ENCODE data around the gene ZDHHC14. TPM values are rescaled to one million over a fixed set of nuclear protein-coding genes. Genes with fewer than 3 reads are reported as not detected.
"Not testable (repeated sequence)": the region's sequence is repeated elsewhere in the genome, so short reads cannot be mapped to it uniquely, and the experiment has no call there.

Gene ZDHHC14
- total RNA-seq, 1 experiment from 2014 or later: 4.9 TPM

DNA sequence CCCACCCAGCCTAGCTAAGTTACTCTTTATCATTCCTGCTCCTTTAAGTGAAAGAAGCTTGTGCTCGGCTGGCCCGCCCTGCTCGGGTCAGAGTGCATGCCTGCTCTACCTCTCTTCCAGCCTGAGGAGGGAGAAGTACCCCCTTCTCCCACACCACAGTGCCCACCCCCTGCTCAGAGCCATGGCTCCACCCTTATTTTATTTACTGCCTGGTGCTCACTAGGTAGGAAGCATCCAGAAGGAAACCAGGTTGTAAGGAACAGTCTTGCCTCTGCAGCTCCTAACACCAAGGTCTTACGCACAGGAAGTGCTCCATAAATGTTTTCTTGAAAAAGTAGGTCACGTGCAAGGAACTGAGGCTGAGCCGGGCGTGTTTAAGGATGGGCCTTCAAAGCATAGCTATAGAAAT, 336.4 kb downstream of the ZDHHC14 start:
- Histone ChIP-seq H3F3A (ENCODE audit: low read length, unreplicated experiment) (no peaks in the 10 kb centered on the region), H3K27me3 (ENCODE audit: low read length) (no peaks in the 10 kb centered on the region), H3K79me2 (ENCODE audit: low read length) (no peaks in the 10 kb centered on the region), H3K9me2 (replicated peaks; ENCODE audit: low read length) (no peaks in the 10 kb centered on the region), H3K9me3 (ENCODE audit: low read length) (no peaks in the 10 kb centered on the region), H3K27ac (ENCODE audit: low read length) (no peak overlapping the region), H4K20me1 (ENCODE audit: low read length) (no peaks in the 10 kb centered on the region), H3K4me2 (ENCODE audit: low read length) (no peak overlapping the region), H3K9ac (ENCODE audit: low read length) (no peak overlapping the region), H3K36me3 (ENCODE audit: low read depth, low read length) (no peaks in the 10 kb centered on the region), H3K4me3 (ENCODE audit: low read length) (no peak overlapping the region), H3K4me1 (ENCODE audit: insufficient read depth, low read length) (no peaks in the 10 kb centered on the region), H2AFZ (ENCODE audit: low read length) (no peak overlapping the region)
- ChIA-PET CTCF (no interaction called here), POLR2A (ENCODE audit: unreplicated experiment) (no interaction called here)
- DNase-seq (no peak), ATAC-seq (no peak)
- BruUV-seq (replicated peaks): no TSS peak
- intact Hi-C loops (cut with micrococcal nuclease): no loop called here
- TF ChIP-seq EZH2 (IDR thresholded peaks at IDR 0.05; ENCODE audit: low read length, unreplicated experiment) (no peak), EZH2phosphoT487 (IDR thresholded peaks at IDR 0.05; ENCODE audit: borderline replicate concordance, low read length) (no peak)
- TF ChIP-seq, protein P1, sequence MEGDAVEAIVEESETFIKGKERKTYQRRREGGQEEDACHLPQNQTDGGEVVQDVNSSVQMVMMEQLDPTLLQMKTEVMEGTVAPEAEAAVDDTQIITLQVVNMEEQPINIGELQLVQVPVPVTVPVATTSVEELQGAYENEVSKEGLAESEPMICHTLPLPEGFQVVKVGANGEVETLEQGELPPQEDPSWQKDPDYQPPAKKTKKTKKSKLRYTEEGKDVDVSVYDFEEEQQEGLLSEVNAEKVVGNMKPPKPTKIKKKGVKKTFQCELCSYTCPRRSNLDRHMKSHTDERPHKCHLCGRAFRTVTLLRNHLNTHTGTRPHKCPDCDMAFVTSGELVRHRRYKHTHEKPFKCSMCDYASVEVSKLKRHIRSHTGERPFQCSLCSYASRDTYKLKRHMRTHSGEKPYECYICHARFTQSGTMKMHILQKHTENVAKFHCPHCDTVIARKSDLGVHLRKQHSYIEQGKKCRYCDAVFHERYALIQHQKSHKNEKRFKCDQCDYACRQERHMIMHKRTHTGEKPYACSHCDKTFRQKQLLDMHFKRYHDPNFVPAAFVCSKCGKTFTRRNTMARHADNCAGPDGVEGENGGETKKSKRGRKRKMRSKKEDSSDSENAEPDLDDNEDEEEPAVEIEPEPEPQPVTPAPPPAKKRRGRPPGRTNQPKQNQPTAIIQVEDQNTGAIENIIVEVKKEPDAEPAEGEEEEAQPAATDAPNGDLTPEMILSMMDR (conservative IDR thresholded peaks at IDR 0.05; ENCODE audit: low read depth, low read length): no peak

DNA sequence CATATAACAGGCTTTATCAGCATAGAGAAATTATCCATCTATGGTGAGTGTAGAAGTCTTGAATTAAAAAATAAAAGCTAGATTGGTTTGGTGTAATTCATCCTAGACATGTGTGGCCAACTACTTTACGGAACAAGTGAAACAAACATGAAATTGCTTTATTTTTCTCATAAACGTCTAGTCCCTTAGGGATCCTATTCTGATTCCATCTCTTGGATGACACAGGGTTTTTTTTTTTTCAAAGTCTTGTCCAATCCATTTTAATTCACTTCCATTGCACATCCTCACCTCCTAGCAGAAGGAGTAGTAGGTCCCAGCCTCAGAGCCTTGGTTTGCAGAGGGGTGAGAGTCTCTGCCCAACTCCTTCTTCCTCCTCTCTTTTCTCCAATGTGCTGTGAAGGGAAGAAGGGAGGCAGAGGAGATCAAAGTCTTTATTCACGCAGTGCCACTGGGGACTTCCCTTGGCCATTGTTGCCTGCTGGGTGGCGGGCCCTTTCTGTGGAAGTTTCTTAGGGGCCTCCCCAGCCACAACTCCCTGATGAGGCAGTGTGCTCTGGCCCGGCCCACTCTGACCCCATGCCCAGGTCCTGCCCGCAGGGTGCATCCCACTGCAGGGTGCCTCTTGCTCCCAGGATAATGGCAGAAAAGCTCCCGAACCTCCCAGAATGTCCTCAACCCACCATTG, 337.7 kb downstream of the ZDHHC14 start:
- no peak for ATAC-seq
- no TSS peak for BruUV-seq (replicated peaks)
- Histone ChIP-seq H3K4me2 (ENCODE audit: low read length) (no peak overlapping the region), H3K27ac (ENCODE audit: low read length) (no peak overlapping the region), H3K9me3 (ENCODE audit: low read length) (no peaks in the 10 kb centered on the region), H3K4me3 (ENCODE audit: low read length) (no peak overlapping the region), H3K9me2 (replicated peaks; ENCODE audit: low read length) (no peaks in the 10 kb centered on the region), H3K4me1 (ENCODE audit: insufficient read depth, low read length) (no peaks in the 10 kb centered on the region), H3K9ac (ENCODE audit: low read length) (no peak overlapping the region), H4K20me1 (ENCODE audit: low read length) (no peaks in the 10 kb centered on the region), H2AFZ (ENCODE audit: low read length) (no peak overlapping the region), H3K79me2 (ENCODE audit: low read length) (no peaks in the 10 kb centered on the region), H3K36me3 (ENCODE audit: low read depth, low read length) (no peaks in the 10 kb centered on the region), H3F3A (ENCODE audit: low read length, unreplicated experiment) (no peaks in the 10 kb centered on the region), H3K27me3 (ENCODE audit: low read length) (no peaks in the 10 kb centered on the region)
- TF ChIP-seq EZH2phosphoT487 (IDR thresholded peaks at IDR 0.05; ENCODE audit: borderline replicate concordance, low read length): no peak
- TF ChIP-seq EZH2 (IDR thresholded peaks at IDR 0.05; ENCODE audit: low read length, unreplicated experiment): no peak
- TF ChIP-seq, protein P1 (conservative IDR thresholded peaks at IDR 0.05; ENCODE audit: low read depth, low read length): no peak
- DNase-seq: no peak
- ChIA-PET CTCF (no interaction called here), POLR2A (ENCODE audit: unreplicated experiment) (no interaction called here)
- intact Hi-C loops (cut with micrococcal nuclease): no loop called here

DNA sequence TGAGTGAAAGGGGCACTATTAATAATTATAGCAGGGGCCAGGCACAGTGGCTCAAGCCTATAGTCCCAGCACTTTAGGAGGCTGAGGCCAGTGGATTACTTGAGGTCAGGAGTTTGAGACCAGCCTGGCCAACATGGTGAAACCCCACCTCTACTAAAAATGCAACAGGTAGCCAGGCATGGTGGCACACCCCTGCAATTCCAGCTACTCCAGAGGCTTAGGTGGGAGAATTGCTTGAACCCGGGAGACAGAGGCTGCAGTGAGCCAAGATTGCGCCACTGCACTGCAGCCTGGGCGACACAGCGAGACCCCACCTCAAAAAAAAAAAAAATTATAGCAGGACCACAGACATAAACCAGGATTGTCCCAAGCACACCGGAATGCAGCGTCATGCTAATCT, 340.0 kb downstream of the ZDHHC14 start:
- H3K4me1 ChIP-seq (ENCODE audit: insufficient read depth, low read length); DNase-seq; H3K27me3 ChIP-seq (ENCODE audit: low read length); H3K4me3 ChIP-seq (ENCODE audit: low read length); BruUV-seq (replicated peaks); H3K79me2 ChIP-seq (ENCODE audit: low read length); H3K9me3 ChIP-seq (ENCODE audit: low read length); CTCF ChIA-PET; H3K4me2 ChIP-seq (ENCODE audit: low read length); H2AFZ ChIP-seq (ENCODE audit: low read length); H3F3A ChIP-seq (ENCODE audit: low read length, unreplicated experiment); intact Hi-C loops (cut with micrococcal nuclease); H3K27ac ChIP-seq (ENCODE audit: low read length); H3K9me2 ChIP-seq (replicated peaks; ENCODE audit: low read length); ATAC-seq; H4K20me1 ChIP-seq (ENCODE audit: low read length); H3K36me3 ChIP-seq (ENCODE audit: low read depth, low read length); H3K9ac ChIP-seq (ENCODE audit: low read length): not testable (repeated sequence)
- POLR2A ChIA-PET (ENCODE audit: unreplicated experiment): interaction anchor here (0.8 kb wide), 1 partner anchor 676 kb away, joined by 4 read pairs; no protein-coding TSS in a partner anchor

All from PC-3 (cell line).